H1 (cell line): ENCODE data around the gene YIPF2. TPM values are rescaled to one million over a fixed set of nuclear protein-coding genes. Genes with fewer than 3 reads are reported as not detected.

Source experiments
- CTCF ChIA-PET: fragments of 300-600 bp; sonication (Branson Sonifier 250); formaldehyde crosslinking; loops from one replicate; lab custom pipeline; 2021; ENCODE audit not compliant: partially characterized antibody; lab: Charles Lee
- POLR2A ChIA-PET: fragments of 300-600 bp; sonication (Branson Sonifier 250); formaldehyde crosslinking; loops from one replicate; lab custom pipeline; 2021; ENCODE audit warnings: inconsistent platforms; ENCODE audit not compliant: partially characterized antibody; lab: Charles Lee
- DNase-seq, 2 experiments: peaks; one replicate each; pipeline versions ENCODE4 v3.0.0 to v3.0.0-alpha.2; 2010 to 2022; ENCODE audit warnings: low spot score in 2 of 2, low read depth in 1 of 2, mixed read lengths in 1 of 2
- FAIRE-seq: peaks from 2 replicates; lab custom pipeline; 2011; peaks lifted over from hg19 to GRCh38; lab: Jason Lieb, UNC
- H2AFZ ChIP-seq: 2 replicates; pipeline ENCODE4 v1.8.1; 2012; ENCODE audit warnings: low read length, inconsistent platforms
- H2AK5ac ChIP-seq: 2 replicates; pipeline ENCODE4 v1.6.1; 2013; ENCODE audit warnings: low read depth, low read length
- H2BK120ac ChIP-seq: replicated peaks from 2 replicates; pipeline ENCODE3; 2013; ENCODE audit warnings: low read depth, low read length, inconsistent platforms
- H2BK12ac ChIP-seq: 2 replicates; pipeline ENCODE4 v1.6.1; 2013; ENCODE audit warnings: low read depth, low read length
- H2BK15ac ChIP-seq: 2 replicates; pipeline ENCODE4 v1.6.1; 2013; ENCODE audit warnings: low read length
- H2BK20ac ChIP-seq: 2 replicates; pipeline ENCODE4 v1.6.1; 2013; ENCODE audit warnings: low read length
- H2BK5ac ChIP-seq: 2 replicates; pipeline ENCODE4 v1.6.1; 2013; ENCODE audit warnings: low read depth, low read length
- H3K14ac ChIP-seq: 2 replicates; pipeline ENCODE4 v1.6.1; 2013; ENCODE audit warnings: inconsistent platforms; ENCODE audit not compliant: insufficient read length
- H3K18ac ChIP-seq: 2 replicates; pipeline ENCODE4 v1.6.1; 2013; ENCODE audit warnings: low read length; ENCODE audit errors: extremely low read depth
- H3K23ac ChIP-seq: 2 replicates; pipeline ENCODE4 v1.6.1; 2013; ENCODE audit warnings: inconsistent platforms; ENCODE audit not compliant: insufficient read length
- H3K23me2 ChIP-seq: 2 replicates; pipeline ENCODE4 v1.6.1; 2013; ENCODE audit warnings: low read depth, low read length
- H3K27ac ChIP-seq: 2 replicates; pipeline ENCODE4 v1.6.1; 2011; ENCODE audit warnings: low read depth, low read length, inconsistent platforms
- H3K27me3 ChIP-seq, 4 experiments: replicated peaks in 1 of 4; 1 replicate in 1 of 4; 2 replicates in 3 of 4; pipeline versions ENCODE4 v1.6.1 to v1.8.1; 2011 to 2013; ENCODE audit warnings: low read length in 3 of 4, mild to moderate bottlenecking in 3 of 4, inconsistent platforms in 2 of 4, mixed read lengths in 2 of 4, moderate library complexity in 1 of 4; ENCODE audit not compliant: control insufficient read depth in 3 of 4, insufficient read depth in 3 of 4; ENCODE audit errors: extremely low read depth in 1 of 4
- H3K36me3 ChIP-seq, 4 experiments: 2 replicates each; pipeline versions ENCODE4 v1.6.1 to v1.8.1; 2011 to 2013; ENCODE audit warnings: mild to moderate bottlenecking in 4 of 4, low read length in 3 of 4, moderate library complexity in 2 of 4, control low read depth in 1 of 4, inconsistent platforms in 1 of 4; ENCODE audit not compliant: insufficient read depth in 4 of 4, control insufficient read depth in 2 of 4
- H3K4ac ChIP-seq: replicated peaks from 2 replicates; pipeline ENCODE3; 2013; ENCODE audit warnings: low read length, low read depth, mixed read lengths, inconsistent platforms; ENCODE audit not compliant: insufficient read length
- H3K4me1 ChIP-seq, 4 experiments: replicated peaks in 1 of 4; 1 replicate in 1 of 4; 2 replicates in 3 of 4; pipeline versions ENCODE4 v1.6.1 to v1.8.1; 2011 to 2013; ENCODE audit warnings: low read length in 3 of 4, inconsistent platforms in 2 of 4, mixed read lengths in 1 of 4; ENCODE audit not compliant: insufficient read depth in 4 of 4, control insufficient read depth in 3 of 4
- H3K4me2 ChIP-seq, 2 experiments: 2 replicates each; pipeline versions ENCODE4 v1.6.1 to v1.8.1; 2011 to 2013; ENCODE audit warnings: low read depth in 2 of 2, low read length in 2 of 2, control low read depth in 1 of 2, inconsistent platforms in 1 of 2, mild to moderate bottlenecking in 1 of 2; ENCODE audit not compliant: insufficient read depth in 1 of 2
- H3K4me3 ChIP-seq, 4 experiments: fragments of 200-600, 300-600 bp in 1 of 4; sonication (generic), shearing (Covaris generic), sonication (Bioruptor Twin) in 1 of 4; 2 replicates each; pipeline versions ENCODE4 v1.5.1 to v1.8.1; 2011 to 2016; ENCODE audit warnings: low read length in 4 of 4, low read depth in 3 of 4, control low read depth in 2 of 4, inconsistent platforms in 2 of 4, mild to moderate bottlenecking in 2 of 4, mixed read lengths in 1 of 4, moderate library complexity in 1 of 4; ENCODE audit not compliant: insufficient read depth in 2 of 4; ENCODE audit errors: extremely low read depth in 1 of 4
- H3K56ac ChIP-seq: replicated peaks from 2 replicates; pipeline ENCODE3; 2013; ENCODE audit warnings: low read depth, mild to moderate bottlenecking, mixed read lengths, low read length, inconsistent platforms; ENCODE audit not compliant: insufficient read length
- H3K79me1 ChIP-seq: 2 replicates; pipeline ENCODE4 v1.6.1; 2013; ENCODE audit warnings: low read depth, low read length, control low read depth
- H3K79me2 ChIP-seq, 2 experiments: 2 replicates each; pipeline versions ENCODE4 v1.6.1 to v1.8.1; 2012 to 2013; ENCODE audit warnings: low read length in 2 of 2, mild to moderate bottlenecking in 2 of 2, inconsistent platforms in 1 of 2; ENCODE audit not compliant: insufficient read depth in 2 of 2, control insufficient read depth in 1 of 2
- H3K9ac ChIP-seq, 4 experiments: replicated peaks in 1 of 4; 1 replicate in 1 of 4; 2 replicates in 3 of 4; pipeline versions ENCODE4 v1.6.1 to v1.8.1; 2011 to 2013; ENCODE audit warnings: low read depth in 3 of 4, low read length in 3 of 4, control low read depth in 2 of 4, mild to moderate bottlenecking in 2 of 4, moderate library complexity in 2 of 4, inconsistent platforms in 1 of 4; ENCODE audit errors: extremely low read depth in 1 of 4
- H3K9me3 ChIP-seq, 2 experiments: 2 replicates each; pipeline versions ENCODE4 v1.6.1 to v1.8.1; 2012 to 2013; ENCODE audit warnings: mild to moderate bottlenecking in 2 of 2, moderate library complexity in 2 of 2, control low read depth in 1 of 2, inconsistent platforms in 1 of 2, low read depth in 1 of 2, low read length in 1 of 2, mixed read lengths in 1 of 2; ENCODE audit not compliant: insufficient read depth in 2 of 2
- H4K20me1 ChIP-seq, 2 experiments: replicated peaks in 1 of 2; 2 replicates each; pipeline versions ENCODE3 to v1.8.1; 2011 to 2013; ENCODE audit warnings: inconsistent platforms in 2 of 2, low read length in 2 of 2, mild to moderate bottlenecking in 1 of 2; ENCODE audit not compliant: insufficient read depth in 2 of 2, control insufficient read depth in 1 of 2
- H4K5ac ChIP-seq: 2 replicates; pipeline ENCODE4 v1.6.1; 2013; ENCODE audit warnings: low read length, low read depth, mixed read lengths, inconsistent platforms; ENCODE audit not compliant: insufficient read length
- H4K8ac ChIP-seq: 2 replicates; pipeline ENCODE4 v1.8.0; 2013; ENCODE audit warnings: mild to moderate bottlenecking, moderate library complexity, low read length, inconsistent platforms; ENCODE audit not compliant: insufficient read depth; ENCODE audit errors: extremely low read depth
- H4K91ac ChIP-seq: replicated peaks from 2 replicates; pipeline ENCODE3; 2013; ENCODE audit warnings: low read length, mixed read lengths, inconsistent platforms; ENCODE audit not compliant: insufficient read length
- CBX8 ChIP-seq: fragments of 300-800, 300-1000 bp; sonication (generic); IDR thresholded peaks from 2 replicates; pipeline ENCODE4 v1.7.1; 2016; ENCODE audit warnings: low read depth, low read length, borderline replicate concordance
- JUN ChIP-seq: IDR thresholded peaks from 2 replicates; pipeline ENCODE4 v1.6.1; 2011; ENCODE audit warnings: low read depth, mild to moderate bottlenecking, improper control_type of control experiment, low read length
- KDM5A ChIP-seq: fragments of 200-600 bp; IDR thresholded peaks from 2 replicates; pipeline ENCODE4 v1.7.1; 2012; ENCODE audit warnings: mild to moderate bottlenecking, low read length, inconsistent platforms, mixed read lengths
- NANOG ChIP-seq: IDR thresholded peaks from 2 replicates; pipeline ENCODE4 v1.6.1; 2011; ENCODE audit warnings: low read length, low read depth, mild to moderate bottlenecking, inconsistent platforms; ENCODE audit not compliant: insufficient read depth, poor library complexity, severe bottlenecking
- POLR2A ChIP-seq, 2 experiments: IDR thresholded peaks; 1 replicate in 1 of 2; 2 replicates in 1 of 2; pipeline ENCODE4 v1.6.1; 2011; ENCODE audit warnings: low read depth in 2 of 2, low read length in 2 of 2, mild to moderate bottlenecking in 2 of 2; ENCODE audit errors: control extremely low read depth in 1 of 2
- POLR2AphosphoS5 ChIP-seq: IDR thresholded peaks from 2 replicates; pipeline ENCODE4 v1.6.1; 2011; ENCODE audit warnings: low read depth, low read length
- SIX5 ChIP-seq: IDR thresholded peaks from 2 replicates; pipeline ENCODE4 v1.6.1; 2011; ENCODE audit warnings: mild to moderate bottlenecking, low read depth, low read length
- SRF ChIP-seq: IDR thresholded peaks from 2 replicates; pipeline ENCODE4 v1.6.1; 2011; ENCODE audit warnings: mild to moderate bottlenecking, low read depth, low read length, moderate library complexity
- WGBS, 2 experiments: shearing (Covaris generic) in 1 of 2; methylation state at CpG; one replicate each; pipeline versions ENCODE4 v1.1.6 to v1.1.7; 2013 to 2015; ENCODE audit warnings: low lambda C conversion rate in 2 of 2, mixed read lengths in 2 of 2, inconsistent platforms in 1 of 2, low coverage in 1 of 2, missing lambda C conversion rate in 1 of 2; ENCODE audit not compliant: insufficient replicate concordance in 2 of 2, insufficient coverage in 1 of 2, insufficient read length in 1 of 2; ENCODE audit errors: extremely low coverage in 1 of 2, missing lambda C conversion rate in 1 of 2; 5-methylcytosine and 5-hydroxymethylcytosine counted together
- polyA plus RNA-seq, 7 experiments: library from polyadenylated mRNA; depleted of rRNA in 3 of 7; stranded (reverse) in 5 of 7; unstranded in 2 of 7; fragments of >200 nt in 5 of 7; fragments of 200-250 nt in 2 of 7; gene quantifications; 1 replicate in 5 of 7; 2 replicates in 1 of 7; 4 replicates in 1 of 7; pipeline versions ENCODE4 v1.2.1 to v1.2.3, GENCODE V29; 2011 to 2013; ENCODE audit warnings: missing spikeins in 2 of 7, mixed read lengths in 2 of 7
- total RNA-seq: library from RNA; stranded (reverse); fragmentation: NEBNext Ultra II Directional; extraction: Animal tissue kit (Norgen Biotek cat#: 25700); gene quantifications from 2 replicates; pipeline ENCODE4 v1.2.1, GENCODE V29; 2021

The YIPF2 gene
- total and polyA plus RNA-seq, 2 of the 8 experiments (the other 6 are each of a cell fraction or from before 2014, with no cell fraction given), result 48.3 to 112 TPM

- no peak overlapping the region for H2BK15ac ChIP-seq
- DNase-seq, result no peak
- 90% methylated on average over 28 of the region's 29 CpGs; no CpG with 5 or more reads in 1 of the 2 experiments for WGBS, 2 experiments
Measured at GRCh38 chr19:10923260-10924112, 5.0 kb downstream of the YIPF2 start.

More at GRCh38 chr19:10923260-10924112, 5.0 kb downstream of the YIPF2 start:
- H3K27me3 ChIP-seq, result no peaks in the 10 kb centered on the region
- no peak overlapping the region for H3K23ac ChIP-seq
- no peak overlapping the region for H3K27ac ChIP-seq
- peak; percentile 25; the same call in 1 of the 2 replicates for TF ChIP-seq POLR2AphosphoS5
- TF ChIP-seq KDM5A, result no peak
- no peak for TF ChIP-seq JUN
- TF ChIP-seq CBX8, result no peak
- peak in 1 of 2 experiments; percentile 50; a peak in 1 of 3 replicates for TF ChIP-seq POLR2A (IDR thresholded peaks at IDR 0.05; ENCODE audit: control extremely low read depth in 1 of 2, low read depth in 2 of 2, low read length in 2 of 2)
- no peak for TF ChIP-seq NANOG
- no peak for TF ChIP-seq SIX5
- TF ChIP-seq SRF, result no peak
- peaks cover 0 to 44% (median 26%) of the 10 kb centered on the region in 4 experiments for H3K36me3 ChIP-seq
- no peak overlapping the region; the same call in 1 of the 2 replicates for H2BK5ac ChIP-seq
- no peak overlapping the region for H4K5ac ChIP-seq
- H3K56ac ChIP-seq, result no peak overlapping the region
- H3K4me3 ChIP-seq, result no peak overlapping the region
- H4K8ac ChIP-seq, result no peak overlapping the region; the same call in 1 of the 2 replicates
- no peak overlapping the region for H2BK20ac ChIP-seq
- H3K4ac ChIP-seq, result no peak overlapping the region
- no peak overlapping the region for H3K4me2 ChIP-seq
- peaks cover 3 to 13% of the 10 kb centered on the region in 2 experiments for H4K20me1 ChIP-seq
- H3K9me3 ChIP-seq, result no peaks in the 10 kb centered on the region
- peaks cover 0 to 6% (median 1%) of the 10 kb centered on the region in 4 experiments; a peak in 4 of 7 replicates for H3K4me1 ChIP-seq
- H2AFZ ChIP-seq, result no peak overlapping the region
- H3K14ac ChIP-seq, result no peak overlapping the region
- no peak overlapping the region for H2BK120ac ChIP-seq
- POLR2A ChIA-PET, result interaction anchor here (1.4 kb wide), 1 partner anchor 10 kb away, joined by 4 read pairs; no protein-coding TSS in a partner anchor
- H2BK12ac ChIP-seq, result no peak overlapping the region
- H3K18ac ChIP-seq, result no peak overlapping the region
- peaks cover 8% of the 10 kb centered on the region; the same call in 1 of the 2 replicates for H3K79me1 ChIP-seq
- H4K91ac ChIP-seq, result no peak overlapping the region
- peaks cover 0 to 6% of the 10 kb centered on the region in 2 experiments; a peak in 1 of 4 replicates for H3K79me2 ChIP-seq
- FAIRE-seq, result no peak
- no peak overlapping the region for H2AK5ac ChIP-seq
- H3K9ac ChIP-seq, result no peak overlapping the region
- CTCF ChIA-PET, result interaction anchor here (0.6 to 1.1 kb wide), 2 partner anchors 51 to 59 kb away, joined by 3 to 4 read pairs; no protein-coding TSS in a partner anchor
- H3K23me2 ChIP-seq, result peaks cover 5% of the 10 kb centered on the region; the same call in 1 of the 2 replicates
